ENCODE measurements around the gene MYOCOS.

The MYOCOS gene

GRCh38 chr1:171663036-171663853 lies 41.2 kb downstream of the MYOCOS start:
- Histone ChIP-seq H3K4me1 (ENCODE audit: control insufficient read depth in 1 of 2, insufficient read depth in 1 of 2, low read depth in 1 of 2, low read length in 1 of 2) (no peaks in the 10 kb centered on the region), H3K36me3 (no peaks in the 10 kb centered on the region), H3K9me3 (no peaks in the 10 kb centered on the region), H3K4me3 (ENCODE audit: low read depth in 1 of 2, low read length in 1 of 2) (no peak overlapping the region), H3K27ac (no peak overlapping the region), H3K27me3 (no peaks in the 10 kb centered on the region)
- no peak for TF ChIP-seq CTCF (IDR thresholded peaks at IDR 0.05)

- H3K4me1 ChIP-seq (ENCODE audit: control insufficient read depth in 1 of 2, insufficient read depth in 1 of 2, low read depth in 1 of 2, low read length in 1 of 2) = no peaks in the 10 kb centered on the region
- H3K36me3 ChIP-seq = no peaks in the 10 kb centered on the region
- no peak for TF ChIP-seq CTCF (IDR thresholded peaks at IDR 0.05)
- H3K27me3 ChIP-seq = no peaks in the 10 kb centered on the region
- no peak overlapping the region for H3K4me3 ChIP-seq (ENCODE audit: low read depth in 1 of 2, low read length in 1 of 2)
- no peak overlapping the region for H3K27ac ChIP-seq
- no peaks in the 10 kb centered on the region for H3K9me3 ChIP-seq
Measured at GRCh38 chr1:171663854-171664575, 42.0 kb downstream of the MYOCOS start.

GRCh38 chr1:171664976-171665375 lies 42.9 kb downstream of the MYOCOS start:
- Histone ChIP-seq H3K27me3 (no peaks in the 10 kb centered on the region), H3K36me3 (no peaks in the 10 kb centered on the region), H3K4me3 (ENCODE audit: low read depth in 1 of 2, low read length in 1 of 2) (no peak overlapping the region), H3K27ac (no peak overlapping the region), H3K9me3 (no peaks in the 10 kb centered on the region), H3K4me1 (ENCODE audit: control insufficient read depth in 1 of 2, insufficient read depth in 1 of 2, low read depth in 1 of 2, low read length in 1 of 2) (no peaks in the 10 kb centered on the region)
- no peak for TF ChIP-seq CTCF (IDR thresholded peaks at IDR 0.05)

- Histone ChIP-seq H3K4me1 (ENCODE audit: control insufficient read depth in 1 of 2, insufficient read depth in 1 of 2, low read depth in 1 of 2, low read length in 1 of 2) (no peaks in the 10 kb centered on the region), H3K27ac (no peak overlapping the region), H3K36me3 (no peaks in the 10 kb centered on the region), H3K27me3 (no peaks in the 10 kb centered on the region), H3K9me3 (no peaks in the 10 kb centered on the region), H3K4me3 (ENCODE audit: low read depth in 1 of 2, low read length in 1 of 2) (no peak overlapping the region)
- TF ChIP-seq CTCF (IDR thresholded peaks at IDR 0.05) = no peak
Measured at GRCh38 chr1:171666114-171666769, 44.2 kb downstream of the MYOCOS start.

GRCh38 chr1:171668372-171668771 lies 46.3 kb downstream of the MYOCOS start:
- H3K27ac ChIP-seq = no peak overlapping the region
- TF ChIP-seq CTCF (IDR thresholded peaks at IDR 0.05) = no peak
- no peaks in the 10 kb centered on the region for H3K27me3 ChIP-seq
- H3K36me3 ChIP-seq = no peaks in the 10 kb centered on the region
- H3K4me3 ChIP-seq (ENCODE audit: low read depth in 1 of 2, low read length in 1 of 2) = no peak overlapping the region
- H3K9me3 ChIP-seq = no peaks in the 10 kb centered on the region
- no peaks in the 10 kb centered on the region for H3K4me1 ChIP-seq (ENCODE audit: control insufficient read depth in 1 of 2, insufficient read depth in 1 of 2, low read depth in 1 of 2, low read length in 1 of 2)

All from neutrophil (primary cell).